ENCODE results near the gene SMARCD3.

SMARCD3 gene

GRCh38 chr7:151191544-151191943 is 57.0 kb downstream of the SMARCD3 start:
- H3K9me3 ChIP-seq = no peaks in the 10 kb centered on the region
- TF ChIP-seq, protein P1, sequence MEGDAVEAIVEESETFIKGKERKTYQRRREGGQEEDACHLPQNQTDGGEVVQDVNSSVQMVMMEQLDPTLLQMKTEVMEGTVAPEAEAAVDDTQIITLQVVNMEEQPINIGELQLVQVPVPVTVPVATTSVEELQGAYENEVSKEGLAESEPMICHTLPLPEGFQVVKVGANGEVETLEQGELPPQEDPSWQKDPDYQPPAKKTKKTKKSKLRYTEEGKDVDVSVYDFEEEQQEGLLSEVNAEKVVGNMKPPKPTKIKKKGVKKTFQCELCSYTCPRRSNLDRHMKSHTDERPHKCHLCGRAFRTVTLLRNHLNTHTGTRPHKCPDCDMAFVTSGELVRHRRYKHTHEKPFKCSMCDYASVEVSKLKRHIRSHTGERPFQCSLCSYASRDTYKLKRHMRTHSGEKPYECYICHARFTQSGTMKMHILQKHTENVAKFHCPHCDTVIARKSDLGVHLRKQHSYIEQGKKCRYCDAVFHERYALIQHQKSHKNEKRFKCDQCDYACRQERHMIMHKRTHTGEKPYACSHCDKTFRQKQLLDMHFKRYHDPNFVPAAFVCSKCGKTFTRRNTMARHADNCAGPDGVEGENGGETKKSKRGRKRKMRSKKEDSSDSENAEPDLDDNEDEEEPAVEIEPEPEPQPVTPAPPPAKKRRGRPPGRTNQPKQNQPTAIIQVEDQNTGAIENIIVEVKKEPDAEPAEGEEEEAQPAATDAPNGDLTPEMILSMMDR (IDR thresholded peaks at IDR 0.05) = no peak
- DNase-seq = no peak
- H3K36me3 ChIP-seq = no peaks in the 10 kb centered on the region
- peaks cover 0 to 52% of the 10 kb centered on the region in 2 donors for H3K27me3 ChIP-seq
- no peaks in the 10 kb centered on the region for H3K4me1 ChIP-seq
- H3K27ac ChIP-seq = no peak overlapping the region
- no peak overlapping the region for H3K4me3 ChIP-seq
- intact Hi-C loops (cut with DNase I; ENCODE audit: low total_unique reads) = no loop called here

DNA sequence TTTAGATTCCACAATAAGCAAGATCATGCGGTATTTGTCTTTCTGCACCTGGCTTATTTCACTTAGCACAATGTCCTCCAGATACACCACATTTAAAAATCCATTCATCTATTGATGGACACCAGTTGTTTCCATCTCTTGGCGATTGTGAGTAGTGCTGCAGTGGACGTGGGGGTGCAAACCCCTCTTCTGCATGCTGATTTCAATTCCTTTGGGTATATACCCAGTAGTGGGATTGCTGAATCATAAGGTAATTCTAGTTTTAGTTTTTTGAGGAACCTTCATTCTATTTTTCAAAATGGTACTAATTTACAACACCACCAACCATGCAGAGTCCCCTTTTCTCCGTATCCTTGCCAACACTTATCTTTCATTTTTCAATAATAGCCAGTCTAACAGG is 59.5 kb downstream of the SMARCD3 start:
- intact Hi-C loops (cut with DNase I; ENCODE audit: low total_unique reads) = no loop called here
- H3K27ac ChIP-seq = no peak overlapping the region
- no peaks in the 10 kb centered on the region for H3K36me3 ChIP-seq
- H3K4me1 ChIP-seq = no peaks in the 10 kb centered on the region
- H3K27me3 ChIP-seq = peaks cover 0 to 40% of the 10 kb centered on the region in 2 donors
- H3K4me3 ChIP-seq = no peak overlapping the region
- TF ChIP-seq, protein P1 (IDR thresholded peaks at IDR 0.05) = no peak
- no peak for DNase-seq
- H3K9me3 ChIP-seq = no peaks in the 10 kb centered on the region
